HG02870 (cell line): Measurements from ENCODE around the gene MBNL2.

Source experiments
- ATAC-seq: cut with Tn5 transposase; IDR thresholded peaks from one replicate; pipeline ENCODE4 v1.9.1; 2021; ENCODE audit warnings: mild to moderate bottlenecking, moderate library complexity; ENCODE audit not compliant: unreplicated experiment

MBNL2 gene

GRCh38 chr13:97435323-97435722 lies 213.2 kb downstream of the MBNL2 start:
- no peak for ATAC-seq

DNA sequence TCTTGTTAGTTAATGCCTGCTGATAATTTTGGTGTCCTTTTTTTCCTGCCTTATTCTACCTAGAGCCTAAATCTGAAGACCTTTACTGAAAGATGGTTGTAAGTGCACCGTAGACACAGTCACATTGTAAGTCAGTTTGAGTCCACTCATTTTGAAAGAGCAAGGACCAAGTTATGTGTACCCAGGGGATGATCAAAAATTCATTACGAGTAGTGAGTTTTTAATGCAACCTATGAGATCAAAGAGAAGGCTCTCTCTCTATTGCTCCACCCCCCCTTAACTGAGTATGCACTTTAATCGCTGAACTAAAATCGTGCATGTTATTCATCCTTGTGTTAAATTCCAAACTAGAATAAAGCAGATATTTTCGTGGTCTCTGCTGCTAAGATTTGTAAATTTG lies 213.7 kb downstream of the MBNL2 start:
- no peak for ATAC-seq

GRCh38 chr13:97436845-97437244 lies 214.7 kb downstream of the MBNL2 start:
- ATAC-seq = no peak

GRCh38 chr13:97437729-97438128 lies 215.6 kb downstream of the MBNL2 start:
- ATAC-seq = no peak

DNA sequence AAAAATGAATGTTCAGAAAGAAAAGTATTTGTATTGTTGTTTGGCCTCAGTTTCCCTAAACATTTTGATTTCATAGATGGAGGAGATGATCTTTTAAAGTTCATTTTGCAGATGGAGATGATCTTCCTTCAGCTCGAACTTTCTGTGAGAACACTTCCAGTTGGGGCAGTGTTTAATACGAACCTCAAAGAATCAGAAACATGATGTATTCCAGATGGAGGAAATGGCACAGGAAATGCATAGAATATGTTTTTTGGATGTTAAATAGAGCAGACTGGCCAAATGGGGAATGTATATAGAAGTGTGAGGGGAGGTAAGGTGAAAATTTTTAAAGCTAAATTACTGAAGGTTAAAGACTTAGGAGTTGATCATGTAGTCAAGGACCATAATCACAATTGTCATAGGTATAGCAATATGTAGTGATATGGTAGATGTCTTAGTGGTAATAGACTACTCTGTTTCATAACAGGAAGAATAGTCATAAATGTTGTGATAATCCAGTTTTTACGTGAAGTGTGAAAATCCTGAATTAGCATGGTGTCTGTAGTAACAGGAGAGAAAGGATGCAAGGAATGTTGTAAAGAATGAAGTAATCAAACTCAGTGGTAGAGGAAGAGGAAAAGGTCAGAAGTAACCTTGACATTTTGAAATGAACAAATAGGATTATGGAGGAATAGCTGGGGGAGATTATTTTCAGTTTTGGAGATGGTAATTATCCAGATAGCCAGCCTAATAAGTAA lies 216.9 kb downstream of the MBNL2 start:
- ATAC-seq = no peak

DNA sequence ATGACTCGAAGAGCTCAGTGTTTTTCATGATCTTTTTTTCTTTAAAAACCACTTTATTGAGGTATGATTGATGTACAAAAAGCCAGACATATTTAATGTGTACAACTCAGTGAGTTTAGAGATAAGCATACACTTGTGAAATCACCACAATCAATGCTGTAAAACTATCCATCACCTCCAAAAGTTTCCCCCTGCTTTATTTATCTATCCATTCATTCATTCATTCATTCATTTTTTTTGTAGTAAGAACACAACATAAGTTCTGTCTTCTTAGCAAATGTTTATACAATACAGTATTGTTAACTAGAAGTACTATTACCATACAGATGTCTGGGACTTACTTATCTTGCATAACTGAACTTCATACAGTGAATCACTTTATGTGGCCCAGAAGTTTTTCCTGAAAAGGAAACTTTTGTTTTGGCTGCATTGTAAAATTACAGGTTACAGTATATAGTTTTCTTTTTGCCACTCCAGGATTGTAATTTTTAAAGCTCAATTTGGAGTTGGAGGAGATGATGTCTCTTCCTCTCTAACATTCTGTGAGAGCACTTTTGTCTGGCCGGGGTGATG lies 218.6 kb downstream of the MBNL2 start:
- ATAC-seq = no peak

DNA sequence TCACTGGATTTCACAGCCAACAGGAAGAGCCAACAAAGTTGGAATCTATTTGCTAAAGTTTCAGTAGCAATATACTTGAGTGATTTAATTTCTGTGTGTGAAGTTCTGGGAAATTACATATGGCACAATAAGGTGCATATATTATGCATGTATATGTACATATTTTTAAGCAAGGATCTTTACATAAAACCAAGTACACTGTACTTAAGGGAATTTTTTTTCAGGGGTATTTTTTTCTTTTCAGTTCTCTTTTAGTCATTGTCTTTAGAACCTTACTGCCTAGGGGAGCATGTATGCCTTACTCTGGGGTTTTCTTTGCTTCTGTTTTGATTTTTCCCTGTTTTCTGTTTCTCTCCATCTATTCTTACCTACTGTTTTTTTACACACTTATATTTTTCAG lies 219.2 kb downstream of the MBNL2 start:
- ATAC-seq = peak; percentile 68
